Measurements from ENCODE around the gene MAP3K14.

The MAP3K14 gene

DNA sequence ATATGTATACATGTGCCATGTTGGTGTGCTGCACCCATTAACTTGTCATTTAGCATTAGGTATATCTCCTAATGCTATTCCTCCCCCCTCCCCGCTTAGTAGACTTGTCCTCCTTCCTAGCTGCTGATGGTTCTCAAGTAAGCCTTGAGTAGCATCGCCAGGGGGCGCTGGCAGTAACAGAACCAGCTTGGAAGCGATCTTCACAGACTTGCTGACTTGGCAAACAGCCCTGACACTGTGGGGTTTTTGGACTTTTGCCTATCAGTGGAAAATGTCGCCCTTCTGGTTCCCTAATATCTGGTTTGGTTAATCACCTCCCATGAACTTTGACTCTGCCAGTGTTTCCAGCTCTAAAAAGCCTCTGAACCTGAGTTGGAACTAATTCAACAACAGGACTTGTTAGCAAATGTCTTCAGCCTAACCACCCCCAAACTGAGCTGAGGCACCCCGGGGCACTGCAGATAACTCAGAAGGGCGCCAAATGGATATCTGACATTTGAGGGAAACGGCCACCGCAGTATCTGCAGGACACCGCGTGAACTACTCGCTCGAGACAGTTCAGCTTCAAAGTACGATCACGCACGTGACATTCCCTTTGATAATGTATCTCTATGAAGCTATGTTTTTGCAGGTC is 39.5 kb downstream of the MAP3K14 start:
- peak; percentile 71 to 89 (median 83) for DNase-seq

DNA sequence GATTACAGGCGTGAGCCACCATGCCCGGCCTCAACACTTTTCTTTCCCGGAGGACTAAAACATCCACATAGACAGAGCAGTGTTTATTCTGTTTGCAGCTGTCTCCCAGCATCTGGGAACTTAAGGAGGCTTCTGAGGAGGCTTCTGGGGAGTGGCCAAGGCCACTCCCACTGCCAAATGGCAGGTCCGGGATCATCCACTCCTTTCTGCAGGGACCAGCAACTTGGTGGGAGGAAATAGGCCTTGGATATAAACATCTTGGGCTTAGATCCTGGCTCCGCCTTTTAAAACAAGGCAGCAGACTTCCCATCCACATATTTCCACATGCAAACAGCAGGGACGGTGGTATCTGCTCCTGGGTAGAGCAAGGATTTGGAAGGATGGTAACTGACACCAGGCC is 40.8 kb downstream of the MAP3K14 start:
- DNase-seq: no peak

DNA sequence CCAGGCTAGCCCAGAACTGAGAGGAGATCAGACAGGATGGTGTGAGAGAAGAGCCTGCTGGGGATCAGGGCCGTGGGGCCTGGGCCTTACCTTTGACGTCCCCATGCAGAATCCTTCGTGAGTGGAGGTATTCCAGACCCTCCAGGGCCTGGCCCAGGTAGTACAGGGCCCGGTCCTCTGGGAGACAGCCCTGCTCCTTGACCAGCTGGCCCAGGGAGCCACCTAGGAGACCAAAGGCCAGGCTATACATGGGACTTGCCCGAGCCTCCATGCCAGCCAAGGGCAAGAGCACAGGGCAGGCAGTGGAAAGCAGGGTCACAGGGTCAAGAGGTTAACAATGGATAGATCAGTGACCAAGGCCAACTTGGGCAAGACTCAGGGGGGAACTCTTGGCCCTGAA is 42.8 kb downstream of the MAP3K14 start:
- DNase-seq: no peak

DNA sequence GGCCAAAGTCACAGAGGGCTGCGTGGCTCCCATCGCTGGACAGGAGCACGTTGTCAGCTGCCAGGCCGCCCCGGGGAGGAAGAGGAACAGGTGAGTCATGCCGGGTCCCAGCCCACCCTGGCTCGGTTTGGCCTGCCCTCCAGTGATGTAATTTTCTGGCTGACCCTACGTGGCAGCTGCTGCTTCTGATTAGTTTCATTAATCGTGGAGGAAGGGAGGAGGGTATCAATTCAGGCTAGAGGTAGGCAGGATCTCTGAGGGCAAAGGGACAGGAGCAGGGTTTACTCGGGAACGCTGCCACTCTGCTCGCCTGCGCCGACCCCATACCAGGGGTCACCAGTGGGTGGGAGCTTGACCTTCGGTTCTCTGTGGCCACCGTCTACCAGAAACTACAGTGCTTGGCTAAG is 43.3 kb downstream of the MAP3K14 start:
- DNase-seq: no peak

DNA sequence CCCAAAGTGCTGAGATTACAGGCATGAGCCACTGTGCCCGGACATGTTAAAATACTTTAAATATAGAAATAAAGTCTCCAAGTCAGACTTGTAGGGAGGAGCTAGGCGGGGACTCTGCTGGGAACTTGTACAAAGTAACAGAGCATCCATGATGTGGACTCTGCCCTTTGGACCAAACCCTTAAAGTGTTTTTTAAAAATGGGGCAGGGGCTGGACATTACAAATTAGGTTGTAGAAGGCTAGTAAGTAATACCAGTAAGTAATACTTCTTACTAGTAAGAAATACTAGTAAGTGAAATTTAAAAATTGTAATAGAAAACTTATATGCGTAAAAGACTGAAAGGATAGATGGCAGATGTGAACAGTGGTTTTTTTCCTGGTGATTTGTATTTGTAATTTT is 45.2 kb downstream of the MAP3K14 start:
- DNase-seq: no peak

DNA sequence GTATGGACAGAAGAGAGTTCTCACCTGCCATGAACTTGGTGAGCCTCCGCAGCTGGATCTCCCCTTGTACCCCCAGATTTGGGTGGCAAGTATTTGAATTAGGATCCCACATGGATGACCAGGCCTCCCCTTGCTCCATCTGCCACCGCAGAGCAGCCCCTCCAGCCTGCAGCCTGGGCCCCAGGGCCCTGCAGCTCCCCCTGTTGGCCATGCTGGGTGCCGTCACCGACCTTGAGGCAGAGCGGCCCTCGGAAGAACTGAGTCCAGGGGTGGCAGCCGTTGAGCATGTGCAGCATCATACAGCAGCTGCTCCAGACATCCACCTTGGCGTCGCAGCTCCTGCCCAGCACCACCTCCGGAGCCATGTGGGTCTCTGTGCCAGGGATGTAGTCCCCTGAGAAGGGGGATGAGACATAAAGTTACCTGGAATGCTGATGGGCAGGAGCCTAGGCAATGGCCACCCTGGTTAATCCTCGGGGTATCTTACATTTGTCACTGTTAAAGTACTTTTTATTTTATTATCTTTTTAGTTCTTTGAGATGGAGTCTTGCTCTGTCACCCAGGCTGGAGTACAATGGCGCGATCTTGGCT is 45.9 kb downstream of the MAP3K14 start:
- DNase-seq: peak in 4 of 5 experiments; percentile 24 to 49 (median 35)

DNA sequence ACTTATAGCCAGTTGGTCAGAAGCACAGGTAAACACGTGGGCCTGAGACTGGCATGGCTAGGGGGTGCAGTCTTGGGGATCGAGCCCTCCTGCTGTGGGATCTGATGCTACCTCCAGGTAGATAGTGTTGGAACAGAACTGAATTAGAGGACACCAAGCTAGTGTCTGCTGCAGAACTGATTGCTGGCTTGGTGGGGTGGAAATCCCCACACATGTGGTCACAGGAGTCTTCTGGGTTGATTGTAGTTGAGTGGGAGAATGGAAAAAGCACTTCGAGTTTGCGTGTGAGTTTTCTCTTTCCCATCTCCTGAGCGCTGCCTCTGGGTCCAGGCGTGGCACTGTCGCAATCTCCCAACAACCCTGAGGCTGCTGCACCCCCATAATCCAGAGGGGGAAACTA is 46.9 kb downstream of the MAP3K14 start:
- no peak for DNase-seq

DNA sequence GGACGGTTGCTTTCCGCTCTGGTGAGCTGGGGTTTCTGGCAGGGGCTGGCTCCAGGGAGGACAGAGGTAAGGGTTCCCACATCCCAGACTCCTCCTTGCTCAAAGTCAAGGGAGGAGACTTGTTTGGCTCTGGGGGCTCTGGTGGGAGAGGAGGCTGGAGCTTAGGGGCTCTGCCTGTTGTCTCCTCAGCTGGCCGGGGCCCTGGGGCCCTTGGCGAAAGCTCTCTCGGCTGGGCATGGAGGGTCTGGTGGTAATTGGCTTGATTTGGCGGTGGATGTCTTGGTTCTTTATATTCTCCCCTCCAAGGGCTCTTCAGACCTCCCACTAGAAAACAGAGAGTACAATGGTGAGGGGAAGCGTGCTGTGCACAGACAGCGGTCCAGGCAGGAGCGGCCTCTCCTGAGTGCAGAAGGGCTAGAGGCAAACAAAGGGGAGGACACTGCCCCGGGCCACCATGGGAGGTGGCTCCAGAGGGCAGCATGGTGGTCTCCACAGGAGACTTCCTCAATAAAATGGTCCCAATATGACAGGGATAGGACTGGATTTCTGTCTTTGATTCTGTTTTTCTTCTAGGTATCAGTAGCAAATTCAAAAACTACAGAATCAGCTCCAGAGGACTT is 49.3 kb downstream of the MAP3K14 start:
- DNase-seq: no peak

DNA sequence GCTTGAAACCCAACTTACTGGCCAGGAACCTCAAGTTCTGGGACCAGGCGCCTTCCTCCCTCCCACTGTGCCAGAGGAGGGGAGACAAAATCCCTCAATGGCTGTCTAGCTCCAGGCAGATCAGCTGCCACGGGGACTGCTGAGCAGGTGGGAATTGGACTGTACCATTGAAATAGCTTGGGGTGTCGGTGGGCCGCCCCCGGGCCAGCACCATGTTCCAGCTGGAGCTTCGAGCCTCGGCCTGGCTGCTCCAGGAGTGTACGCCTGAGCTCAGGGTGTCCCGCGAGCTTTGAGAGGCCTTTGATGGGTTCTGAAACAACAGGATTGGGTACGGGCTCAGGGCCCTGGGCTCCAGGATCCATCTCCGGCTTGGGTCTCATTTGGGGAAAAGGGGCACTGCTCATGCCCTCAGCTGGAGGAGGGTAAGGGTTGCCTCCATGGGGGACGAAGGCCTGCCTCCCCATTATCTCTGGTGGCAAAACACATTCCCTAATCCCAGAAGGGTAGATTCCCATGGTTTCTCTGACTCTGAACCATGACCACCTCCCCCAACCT is 50.4 kb downstream of the MAP3K14 start:
- DNase-seq: no peak

DNA sequence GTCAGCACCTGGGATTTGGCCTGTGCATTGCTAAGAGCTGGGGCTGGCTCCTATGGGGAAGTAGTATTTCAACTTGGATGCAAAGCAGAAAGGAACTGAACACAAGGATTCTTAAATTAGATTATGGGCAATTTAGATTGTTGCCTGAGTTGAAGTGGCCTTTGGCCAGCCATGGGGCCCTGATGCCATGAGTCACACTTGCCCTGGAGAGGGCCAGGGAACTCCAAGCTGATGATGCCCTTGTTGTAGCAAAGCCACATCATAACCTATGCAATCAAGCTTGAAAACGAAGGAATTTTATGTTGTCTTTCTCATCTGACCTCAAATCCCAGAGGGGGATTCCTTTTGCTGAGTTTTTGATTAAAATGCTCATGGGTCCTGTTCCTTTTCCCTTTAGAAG is 51.0 kb downstream of the MAP3K14 start:
- no peak for DNase-seq

DNA sequence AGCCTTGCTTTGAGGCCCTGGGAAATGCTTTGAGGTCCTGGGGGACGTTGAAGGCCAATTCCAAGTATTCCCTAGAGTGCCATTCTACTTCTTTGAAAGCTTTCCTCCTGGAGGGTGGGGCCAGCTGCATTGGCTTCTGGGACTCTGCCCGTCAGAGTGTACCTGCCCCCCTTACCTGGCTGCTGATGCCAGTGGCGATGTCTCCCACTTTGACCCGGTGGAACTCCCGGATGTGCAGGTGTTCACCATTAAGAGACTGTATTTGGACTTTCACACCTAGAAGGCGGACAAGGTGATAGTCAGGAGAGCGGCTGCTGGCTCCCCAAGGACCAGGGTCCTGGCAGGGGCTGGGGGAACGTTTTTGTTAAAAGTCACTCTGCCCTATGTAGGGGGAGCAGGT is 51.8 kb downstream of the MAP3K14 start:
- no peak for DNase-seq

DNA sequence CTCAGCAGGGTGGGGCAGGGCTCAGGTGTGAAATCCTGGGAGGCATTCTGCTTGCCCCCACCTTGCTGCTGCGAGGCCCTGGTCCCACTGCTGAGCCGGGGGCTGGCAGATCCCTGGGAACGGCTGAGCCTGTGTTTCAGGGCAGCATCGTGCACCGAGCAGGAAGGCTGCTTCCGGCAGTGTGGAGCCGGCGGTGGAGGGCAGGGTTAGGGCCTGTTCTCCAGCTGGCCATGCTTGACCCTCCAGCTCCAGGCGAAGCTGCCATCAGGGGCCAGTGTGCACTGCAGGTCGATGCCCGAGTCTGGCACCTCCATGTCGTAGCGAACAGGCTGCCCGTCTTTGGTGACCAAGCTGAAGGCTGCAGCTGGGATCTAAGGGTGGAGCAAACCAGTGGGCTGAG is 52.4 kb downstream of the MAP3K14 start:
- no peak for DNase-seq

DNA sequence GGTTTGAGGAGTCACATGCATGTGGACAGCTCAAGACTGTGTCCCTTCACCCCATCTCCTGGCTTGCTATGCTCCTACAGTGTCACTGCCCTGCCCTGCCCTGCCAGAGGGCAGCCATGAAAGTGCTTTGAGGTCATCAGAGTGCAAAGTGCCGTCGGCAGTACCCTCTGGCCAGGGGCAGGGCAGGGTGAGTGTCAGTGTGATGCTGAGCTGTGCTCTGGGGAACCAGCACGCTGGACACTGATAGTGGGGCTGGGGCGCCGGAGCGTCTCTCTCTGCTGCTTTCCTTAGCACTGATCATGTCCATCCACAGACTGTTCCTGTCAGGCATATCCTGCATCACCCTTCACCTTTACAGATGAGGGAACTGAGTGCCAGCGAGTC is 53.4 kb downstream of the MAP3K14 start:
- DNase-seq: no peak

DNA sequence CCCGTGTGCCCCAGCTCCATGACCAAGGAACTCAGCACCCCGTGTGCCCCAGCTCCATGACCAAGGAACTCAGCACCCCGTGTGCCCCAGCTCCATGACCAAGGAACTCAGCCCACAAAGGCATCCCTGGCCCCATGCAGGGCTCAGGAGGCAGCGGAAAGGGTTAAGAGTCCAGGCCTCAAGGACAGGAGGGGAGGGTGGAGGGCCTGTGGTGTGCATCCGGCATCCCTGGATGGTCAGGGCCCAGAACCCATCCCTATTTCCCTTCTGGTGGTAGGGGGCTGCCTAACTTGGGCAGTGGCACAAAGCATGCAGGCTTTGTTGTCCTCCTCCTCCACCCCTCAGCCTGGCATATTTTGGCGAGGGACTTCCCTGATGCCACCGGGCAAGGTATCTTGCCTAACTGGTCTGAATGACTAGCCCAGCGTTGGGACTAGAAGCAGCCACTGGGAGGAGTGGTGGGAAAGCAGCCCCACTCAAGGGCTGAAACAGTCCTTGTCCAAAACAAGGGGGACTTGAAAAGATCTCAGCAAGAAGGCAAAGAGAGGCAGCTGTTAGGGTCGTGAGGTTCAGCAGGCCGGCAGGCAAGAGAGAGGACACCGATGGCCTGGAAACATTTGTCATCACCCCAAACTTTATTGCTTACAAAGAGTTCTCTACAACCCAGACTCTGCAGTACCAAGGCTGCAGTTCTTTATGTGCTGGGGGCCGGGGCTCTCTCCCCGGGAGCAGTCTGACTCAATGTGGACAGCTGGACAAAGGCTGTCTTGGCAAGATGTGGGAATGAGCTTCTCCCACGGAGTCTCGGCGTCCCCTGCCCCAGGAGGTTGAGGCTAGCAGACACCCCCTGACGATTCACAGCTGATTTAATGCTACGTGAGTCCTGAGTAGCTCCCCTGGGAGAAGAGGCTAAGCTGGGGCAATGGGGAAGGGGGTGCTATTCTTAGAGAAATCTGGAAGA is 54.0 kb downstream of the MAP3K14 start:
- no peak for DNase-seq

DNA sequence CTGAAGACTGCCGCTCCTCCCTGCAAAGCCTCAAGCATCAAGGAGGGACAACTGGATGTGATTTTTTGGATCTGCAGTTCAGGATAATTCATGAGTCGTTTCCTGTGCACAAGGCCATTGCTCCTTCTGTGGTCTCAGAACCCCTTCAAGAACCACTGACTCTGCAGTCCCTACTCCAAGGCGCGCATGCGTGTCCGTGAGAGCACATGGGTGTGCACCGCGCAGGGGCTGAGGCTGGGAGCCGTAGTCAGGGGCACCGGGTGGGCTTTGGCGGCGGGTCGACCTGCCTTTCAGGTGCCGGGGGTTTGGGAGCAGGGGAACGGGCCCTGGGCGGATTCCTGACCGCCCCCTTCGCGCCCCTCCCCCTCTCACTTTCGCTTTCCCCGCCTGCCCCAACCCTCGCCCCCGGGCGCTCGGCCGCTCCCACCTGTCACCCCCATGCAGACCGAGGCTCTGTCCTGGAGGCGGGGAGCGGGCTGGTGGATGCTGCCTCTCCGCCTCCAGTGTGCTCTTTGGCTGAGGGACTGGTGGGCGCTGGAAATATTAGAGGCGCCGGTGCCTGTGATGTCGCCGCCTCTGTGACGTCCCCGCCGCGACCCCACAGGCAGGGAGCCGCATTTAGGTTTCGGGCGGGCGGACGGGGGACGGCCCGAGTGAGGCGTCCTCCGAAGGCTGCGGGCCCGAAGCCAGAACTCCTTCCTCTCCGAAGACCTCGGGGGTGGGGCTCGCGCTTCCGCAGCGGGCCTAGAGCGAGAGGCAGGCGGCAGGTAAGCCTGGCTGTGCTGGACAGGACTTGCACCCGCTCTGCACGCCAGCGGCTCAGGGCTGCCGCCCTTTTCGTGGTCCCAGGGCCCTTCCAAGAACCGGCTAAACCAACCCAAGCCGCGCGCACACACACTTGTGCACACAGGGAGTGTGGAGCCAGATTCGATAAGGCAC is 55.0 kb downstream of the MAP3K14 start, which contains the start of gene SPATA32:
SPATA32 (minus strand) TSS at position 518 of the 939 bp plus-strand sequence; CDS start at position 440, 78 bp downstream.
- DNase-seq: peak; percentile 26 to 81 (median 54)

DNA sequence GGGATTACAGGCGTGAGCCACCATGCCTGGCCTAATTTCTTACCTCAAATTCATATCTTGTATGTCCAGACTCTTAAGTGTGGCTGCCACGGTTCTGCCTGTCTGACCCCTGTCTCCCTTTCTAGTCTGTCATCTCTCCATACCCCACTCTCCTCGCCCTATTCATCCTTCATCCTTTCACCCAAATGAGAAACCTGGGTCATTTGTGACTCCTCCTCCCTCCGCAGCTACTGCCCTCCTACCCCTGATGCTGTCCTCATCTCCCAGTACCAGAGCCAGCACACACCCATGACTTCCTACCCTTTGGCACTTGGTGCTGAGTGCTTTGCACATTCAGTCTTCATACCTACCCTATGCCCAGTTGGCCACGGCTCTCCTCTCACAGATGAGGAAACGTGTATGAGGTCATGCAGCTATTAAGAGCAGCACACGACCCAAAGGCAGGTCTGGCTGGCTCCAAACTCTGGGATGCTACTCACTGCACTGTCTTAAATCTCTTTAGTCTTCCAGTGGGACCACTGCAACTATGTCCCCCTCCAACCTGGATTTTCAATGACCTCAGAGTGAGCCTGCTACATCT is 56.5 kb downstream of the MAP3K14 start:
- no peak for DNase-seq

DNA sequence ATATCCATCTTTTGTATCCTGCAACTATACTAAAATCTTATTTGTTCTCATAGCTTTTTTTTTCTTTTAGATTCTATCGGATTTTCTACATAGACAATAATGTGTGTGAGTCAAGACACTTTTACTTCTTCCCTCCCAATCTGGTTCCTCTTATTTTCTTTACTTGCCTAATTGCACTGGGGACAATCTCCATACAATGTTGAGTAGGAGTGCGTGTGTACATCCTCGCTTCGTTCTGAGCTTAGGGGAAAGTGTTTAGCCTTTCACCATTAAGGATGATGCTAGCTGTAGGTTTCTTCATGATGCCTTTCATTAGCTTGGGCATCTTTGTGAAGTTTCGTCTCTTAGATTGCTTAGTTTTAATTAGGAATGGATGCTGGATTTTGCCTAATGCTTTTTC is 57.8 kb downstream of the MAP3K14 start:
- no peak for DNase-seq

DNA sequence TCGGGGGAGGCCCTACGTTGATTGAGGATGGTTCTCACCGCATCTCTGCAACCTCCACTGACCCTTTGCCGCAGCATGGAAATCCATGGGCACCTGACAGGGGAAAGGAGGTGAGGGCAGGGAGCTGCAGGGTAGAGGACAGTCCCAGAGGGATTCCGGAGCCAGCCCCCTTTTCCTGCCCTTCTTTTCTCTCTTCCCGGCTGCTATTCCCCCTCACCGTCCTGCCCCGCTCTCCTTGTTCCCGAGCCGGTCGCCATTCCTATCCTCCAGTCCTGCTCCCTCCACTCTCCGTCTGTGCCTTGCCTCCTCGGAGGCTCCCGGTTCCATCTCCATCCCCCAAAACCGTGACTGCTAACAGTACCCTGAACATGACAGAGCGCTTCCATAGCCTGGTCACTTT is 59.7 kb downstream of the MAP3K14 start:
- DNase-seq: no peak

DNA sequence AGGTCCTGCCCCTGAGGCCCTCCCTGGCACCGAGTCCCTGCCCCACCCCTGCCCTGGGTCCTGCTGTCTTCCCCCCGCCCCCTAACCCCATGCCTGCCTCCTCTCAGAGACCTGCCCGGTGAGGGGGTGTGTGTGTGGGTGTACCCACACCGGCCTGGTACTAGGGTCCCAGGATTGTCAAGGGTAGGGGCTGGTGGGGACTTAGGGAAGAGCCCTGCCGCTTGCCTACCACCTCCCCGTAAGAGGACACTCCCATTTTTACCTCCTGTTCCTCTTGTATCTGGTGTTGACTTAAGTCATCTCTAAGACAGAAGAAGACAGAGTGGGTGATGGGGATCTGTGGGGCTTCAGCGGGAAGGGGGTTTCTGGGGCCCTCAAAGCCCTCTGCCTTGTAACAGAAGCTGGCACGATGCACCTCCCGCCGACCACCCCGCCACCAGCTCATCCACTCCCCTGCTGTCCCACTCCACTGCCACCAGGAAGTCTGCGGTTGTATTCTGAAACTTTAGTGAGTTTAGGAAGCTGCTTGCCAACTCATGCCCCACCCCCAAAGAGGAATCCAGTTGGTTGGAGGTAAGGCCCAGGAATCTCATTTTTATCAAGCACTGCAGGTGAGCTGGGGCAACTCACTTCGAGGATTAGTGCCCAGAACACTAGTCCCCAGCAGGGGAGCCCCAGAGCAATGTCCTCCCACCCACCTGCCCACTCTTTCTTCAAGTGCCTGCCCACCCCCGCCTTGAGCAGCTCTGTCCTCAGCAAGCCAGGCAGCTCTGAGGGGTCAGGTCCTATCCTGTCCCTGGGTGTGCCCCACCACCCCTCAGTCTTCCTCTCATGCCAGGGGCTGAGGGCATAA is 60.5 kb downstream of the MAP3K14 start:
- peak in 1 of 5 experiments; percentile 36 for DNase-seq

DNA sequence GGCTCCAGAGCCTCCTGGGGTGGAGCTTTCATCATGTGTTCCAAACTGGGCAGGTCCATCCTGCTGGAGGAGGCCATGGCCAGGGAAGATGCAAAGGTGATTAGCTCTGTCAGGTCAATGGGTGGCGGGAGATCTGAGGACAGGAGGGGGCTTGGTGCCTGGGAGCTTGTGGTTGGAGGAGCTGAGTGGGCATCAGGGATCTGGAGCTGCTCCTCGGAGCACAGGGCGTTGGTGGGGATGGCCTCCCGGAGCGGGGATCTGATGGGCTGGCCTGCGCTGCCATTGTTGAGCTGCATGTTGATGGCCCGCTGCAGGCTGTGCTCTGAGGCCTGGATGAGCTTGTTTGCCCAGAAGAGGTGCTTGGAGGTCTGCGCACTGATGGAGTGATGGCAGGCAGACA is 61.5 kb downstream of the MAP3K14 start:
- no peak for DNase-seq

All from T-helper 2 cell (primary cell).